DOHH2 (cell line): Measurements from ENCODE around the gene C22orf23.

ENCODE experiments used
- H3F3A ChIP-seq: fragments of 200-600 bp; sonication (generic), shearing (Covaris generic); 2 replicates; pipeline ENCODE4 v1.6.0; 2016; ENCODE audit warnings: antibody characterized with exemption, mild to moderate bottlenecking; ENCODE audit not compliant: control insufficient read depth, insufficient read depth
- H3K27ac ChIP-seq: fragments of 200-600 bp; sonication (generic); 2 replicates; pipeline ENCODE4 v1.5.1; 2014; ENCODE audit warnings: low read depth, mild to moderate bottlenecking, low read length, moderate library complexity
- H3K27me3 ChIP-seq: fragments of 200-600 bp; sonication (generic); 2 replicates; pipeline ENCODE4 v1.6.1; 2014; ENCODE audit warnings: mild to moderate bottlenecking, low read length, mixed read lengths; ENCODE audit not compliant: control insufficient read depth
- H3K36me3 ChIP-seq: fragments of 200-600 bp; sonication (generic); 2 replicates; pipeline ENCODE4 v1.6.1; 2014; ENCODE audit warnings: mild to moderate bottlenecking, low read length, moderate library complexity, mixed read lengths; ENCODE audit not compliant: control insufficient read depth
- H3K4me1 ChIP-seq: fragments of 200-600 bp; sonication (generic); 2 replicates; pipeline ENCODE4 v1.6.1; 2014; ENCODE audit warnings: mild to moderate bottlenecking, low read length, mixed read lengths; ENCODE audit not compliant: control insufficient read depth
- H3K4me2 ChIP-seq: fragments of 200-600 bp; sonication (generic); 2 replicates; pipeline ENCODE4 v1.6.0; 2014; ENCODE audit warnings: mild to moderate bottlenecking, low read length, moderate library complexity
- H3K4me3 ChIP-seq: fragments of 200-600 bp; sonication (generic); 2 replicates; pipeline ENCODE4 v1.5.1; 2014; ENCODE audit warnings: mild to moderate bottlenecking, low read length, mixed read lengths
- H3K79me2 ChIP-seq: fragments of 200-600 bp; sonication (generic); 2 replicates; pipeline ENCODE4 v1.6.1; 2014; ENCODE audit warnings: mild to moderate bottlenecking, low read length, mixed read lengths; ENCODE audit not compliant: control insufficient read depth
- H3K9me2 ChIP-seq: fragments of 200-600 bp; sonication (generic); replicated peaks from 2 replicates; pipeline ENCODE4 v1.6.1; 2014; ENCODE audit warnings: mild to moderate bottlenecking, low read length, mixed read lengths; ENCODE audit not compliant: control insufficient read depth
- H3K9me3 ChIP-seq: fragments of 200-600 bp; sonication (generic); 2 replicates; pipeline ENCODE4 v1.6.1; 2014; ENCODE audit warnings: antibody characterized with exemption, low read length, mixed read lengths; ENCODE audit not compliant: control insufficient read depth, insufficient read depth
- H4K20me1 ChIP-seq: fragments of 200-600 bp; sonication (generic); 2 replicates; pipeline ENCODE4 v1.6.0; 2014; ENCODE audit warnings: low read depth, mild to moderate bottlenecking, antibody characterized with exemption, low read length, moderate library complexity; ENCODE audit not compliant: control insufficient read depth, insufficient read depth
- EZH2phosphoT487 ChIP-seq: fragments of 200-600 bp; sonication (generic); IDR thresholded peaks from 2 replicates; pipeline ENCODE4 v1.6.1; 2017; ENCODE audit warnings: borderline replicate concordance, mild to moderate bottlenecking, antibody characterized with exemption, low read length, moderate library complexity, mixed read lengths
- TF ChIP-seq, protein P1 (sequence below): fragments of 200-600 bp; sonication (generic); IDR thresholded peaks from one replicate; pipeline ENCODE4 v1.5.1; 2014; ENCODE audit warnings: antibody characterized with exemption, mild to moderate bottlenecking, low read depth, low read length; ENCODE audit not compliant: poor library complexity, severe bottlenecking

C22orf23 gene

DNA sequence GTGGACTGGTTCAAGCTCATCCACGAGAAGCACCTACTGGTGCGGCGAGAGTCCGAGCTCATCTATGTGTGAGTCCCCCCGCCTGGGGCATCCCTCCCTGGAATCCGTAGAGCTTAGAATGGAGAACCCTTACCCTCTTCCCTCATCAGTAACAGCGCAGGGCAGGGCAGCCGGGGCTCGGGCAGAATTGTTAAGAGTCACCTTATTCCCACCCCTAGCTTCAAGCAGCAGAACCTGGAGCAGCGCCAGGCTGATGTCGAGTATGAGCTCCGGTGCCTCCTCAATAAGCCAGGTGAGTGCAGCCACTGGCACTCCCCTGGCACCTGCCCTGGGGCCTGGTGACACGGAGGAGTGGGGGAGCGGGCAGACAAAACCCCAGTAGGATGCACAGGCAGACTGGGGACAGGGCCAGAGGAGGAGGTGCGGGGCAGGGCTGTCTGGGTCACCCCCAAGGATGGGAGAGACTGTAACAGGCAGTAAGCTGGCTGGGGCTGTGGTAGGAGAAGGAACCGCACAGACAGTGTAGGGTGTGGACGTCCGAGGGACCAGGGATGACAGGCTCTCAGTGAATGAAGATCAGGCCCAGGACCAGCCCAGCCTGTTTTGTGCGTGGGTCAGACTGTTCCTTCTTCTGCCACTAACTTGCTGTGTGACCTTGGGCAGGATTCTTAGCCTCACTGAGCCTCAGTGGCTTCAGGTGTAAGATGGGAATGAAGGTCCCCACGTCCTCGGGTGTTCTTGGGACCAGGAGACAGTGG lies 20.4 kb downstream of the C22orf23 start:
- Histone ChIP-seq H3K4me3 (no peak overlapping the region), H3K79me2 (no peaks in the 10 kb centered on the region), H3K9me2 (no peaks in the 10 kb centered on the region), H3K27ac (no peak overlapping the region), H3K27me3 (no peaks in the 10 kb centered on the region), H3K9me3 (no peaks in the 10 kb centered on the region), H3K36me3 (no peaks in the 10 kb centered on the region), H3K4me1 (peaks cover 14% of the 10 kb centered on the region), H3K4me2 (no peak overlapping the region), H4K20me1 (peaks cover 3% of the 10 kb centered on the region; the same call in 1 of the 2 replicates), H3F3A (no peaks in the 10 kb centered on the region)
- no peak for TF ChIP-seq EZH2phosphoT487
- TF ChIP-seq, protein P1, sequence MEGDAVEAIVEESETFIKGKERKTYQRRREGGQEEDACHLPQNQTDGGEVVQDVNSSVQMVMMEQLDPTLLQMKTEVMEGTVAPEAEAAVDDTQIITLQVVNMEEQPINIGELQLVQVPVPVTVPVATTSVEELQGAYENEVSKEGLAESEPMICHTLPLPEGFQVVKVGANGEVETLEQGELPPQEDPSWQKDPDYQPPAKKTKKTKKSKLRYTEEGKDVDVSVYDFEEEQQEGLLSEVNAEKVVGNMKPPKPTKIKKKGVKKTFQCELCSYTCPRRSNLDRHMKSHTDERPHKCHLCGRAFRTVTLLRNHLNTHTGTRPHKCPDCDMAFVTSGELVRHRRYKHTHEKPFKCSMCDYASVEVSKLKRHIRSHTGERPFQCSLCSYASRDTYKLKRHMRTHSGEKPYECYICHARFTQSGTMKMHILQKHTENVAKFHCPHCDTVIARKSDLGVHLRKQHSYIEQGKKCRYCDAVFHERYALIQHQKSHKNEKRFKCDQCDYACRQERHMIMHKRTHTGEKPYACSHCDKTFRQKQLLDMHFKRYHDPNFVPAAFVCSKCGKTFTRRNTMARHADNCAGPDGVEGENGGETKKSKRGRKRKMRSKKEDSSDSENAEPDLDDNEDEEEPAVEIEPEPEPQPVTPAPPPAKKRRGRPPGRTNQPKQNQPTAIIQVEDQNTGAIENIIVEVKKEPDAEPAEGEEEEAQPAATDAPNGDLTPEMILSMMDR = no peak

DNA sequence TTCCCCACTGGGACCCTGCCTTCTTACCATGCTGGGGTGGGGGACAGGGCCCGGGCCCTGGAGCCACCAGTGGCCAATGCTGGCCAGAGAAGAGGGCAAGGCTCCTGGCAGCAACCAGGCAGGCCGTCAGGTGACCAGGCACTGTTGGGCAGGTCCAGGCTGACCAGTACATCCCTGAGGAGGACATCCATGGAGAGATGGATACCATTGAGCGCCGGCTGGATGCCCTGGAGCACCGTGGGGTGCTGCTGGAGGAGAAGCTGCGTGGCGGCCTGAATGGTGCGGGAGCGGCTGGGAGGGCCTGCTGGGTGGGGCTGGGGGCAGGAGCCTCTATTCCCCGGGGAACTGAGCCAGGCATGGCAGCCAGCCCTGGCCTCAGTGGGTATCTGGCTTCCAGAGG lies 21.0 kb downstream of the C22orf23 start:
- Histone ChIP-seq H3K4me2 (no peak overlapping the region), H3K27me3 (no peaks in the 10 kb centered on the region), H3K4me3 (no peak overlapping the region), H3K27ac (no peak overlapping the region), H3F3A (no peaks in the 10 kb centered on the region), H3K79me2 (no peaks in the 10 kb centered on the region), H3K36me3 (no peaks in the 10 kb centered on the region), H3K4me1 (peaks cover 14% of the 10 kb centered on the region), H3K9me2 (no peaks in the 10 kb centered on the region), H3K9me3 (no peaks in the 10 kb centered on the region), H4K20me1 (peaks cover 3% of the 10 kb centered on the region; the same call in 1 of the 2 replicates)
- TF ChIP-seq, protein P1 = no peak
- no peak for TF ChIP-seq EZH2phosphoT487

DNA sequence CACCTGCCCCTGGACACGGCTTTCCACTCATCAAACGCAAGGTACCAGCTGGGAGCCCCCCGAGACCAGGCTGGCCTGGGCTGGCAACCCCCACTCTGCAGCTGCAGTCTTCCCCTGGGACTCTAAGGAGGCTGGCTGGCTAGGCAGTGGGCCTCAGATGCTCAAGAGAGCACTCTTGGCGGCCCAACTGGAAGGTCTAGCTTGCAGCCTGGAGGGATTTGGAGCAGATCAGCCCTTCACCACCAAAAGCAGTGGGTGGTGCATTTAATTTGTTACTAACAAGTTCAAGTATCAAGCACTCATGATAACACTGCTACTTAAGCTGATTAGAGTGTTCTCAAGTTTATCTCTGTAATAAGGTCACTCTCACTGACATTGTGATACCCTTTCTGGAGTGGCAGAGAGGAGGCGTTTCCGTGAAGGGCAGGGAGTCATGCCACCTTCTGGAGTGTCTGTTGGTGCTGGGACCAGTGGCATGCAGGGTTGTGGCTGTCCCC lies 21.5 kb downstream of the C22orf23 start:
- peaks cover 14% of the 10 kb centered on the region for H3K4me1 ChIP-seq
- H3K27ac ChIP-seq = no peak overlapping the region
- no peaks in the 10 kb centered on the region for H3K27me3 ChIP-seq
- no peaks in the 10 kb centered on the region for H3K9me3 ChIP-seq
- peaks cover 3% of the 10 kb centered on the region; the same call in 1 of the 2 replicates for H4K20me1 ChIP-seq
- H3K4me2 ChIP-seq = no peak overlapping the region
- H3K4me3 ChIP-seq = no peak overlapping the region
- H3K9me2 ChIP-seq = no peaks in the 10 kb centered on the region
- H3F3A ChIP-seq = no peaks in the 10 kb centered on the region
- TF ChIP-seq, protein P1 = no peak
- TF ChIP-seq EZH2phosphoT487 = no peak
- H3K36me3 ChIP-seq = no peaks in the 10 kb centered on the region
- no peaks in the 10 kb centered on the region for H3K79me2 ChIP-seq
